PC-3 (cell line): ENCODE data around the gene PLOD2. TPM values are rescaled to one million over a fixed set of nuclear protein-coding genes. Genes with fewer than 3 reads are reported as not detected.

Experiments
- ATAC-seq: fragments of 200-7000 bp; cut with Tn5 transposase; 2 replicates; pipeline ENCODE4 v1.9.1; 2020; ENCODE audit warnings: mild to moderate bottlenecking, moderate library complexity
- BruUV-seq: library from RNA; stranded (reverse); fragments of 400-500 nt; replicated peaks from 2 replicates; lab custom pipeline; 2021; lab: Mats Ljungman, UMichigan
- CTCF ChIA-PET: fragments of 300-600 bp; sonication (Branson Sonifier 250); formaldehyde crosslinking; loops from one replicate; lab custom pipeline; 2022; ENCODE audit warnings: antibody characterized with exemption; lab: Charles Lee
- POLR2A ChIA-PET: fragments of 300-600 bp; sonication (Branson Sonifier 250); formaldehyde crosslinking; loops from one replicate; lab custom pipeline; 2022; ENCODE audit warnings: antibody characterized with exemption; ENCODE audit not compliant: unreplicated experiment; lab: Charles Lee
- DNase-seq: peaks from one replicate; pipeline ENCODE4 v3.0.0-alpha.2; 2015
- H2AFZ ChIP-seq: fragments of 300-600 bp; sonication (generic); 2 replicates; pipeline ENCODE4 v1.6.0; 2016; ENCODE audit warnings: antibody characterized with exemption, low read length
- H3F3A ChIP-seq: fragments of 300-600 bp; sonication (generic); one replicate; pipeline ENCODE4 v1.6.0; 2017; ENCODE audit warnings: antibody characterized with exemption, low read length, control low read depth, mild to moderate bottlenecking; ENCODE audit not compliant: unreplicated experiment
- H3K27ac ChIP-seq: fragments of 300-600 bp; sonication (generic); 2 replicates; pipeline ENCODE4 v1.5.1; 2016; ENCODE audit warnings: mild to moderate bottlenecking, low read length
- H3K27me3 ChIP-seq: fragments of 300-600 bp; sonication (generic); 2 replicates; pipeline ENCODE4 v1.6.1; 2016; ENCODE audit warnings: low read length, mixed read lengths
- H3K36me3 ChIP-seq: fragments of 300-600 bp; sonication (generic); 2 replicates; pipeline ENCODE4 v1.6.1; 2016; ENCODE audit warnings: low read depth, mixed run types, low read length, mixed read lengths
- H3K4me1 ChIP-seq: fragments of 300-600 bp; sonication (generic); 2 replicates; pipeline ENCODE4 v1.5.1; 2016; ENCODE audit warnings: low read length; ENCODE audit not compliant: insufficient read depth
- H3K4me2 ChIP-seq: fragments of 300-600 bp; sonication (generic); 2 replicates; pipeline ENCODE4 v1.6.0; 2016; ENCODE audit warnings: low read length
- H3K4me3 ChIP-seq: fragments of 300-600 bp; sonication (generic); 2 replicates; pipeline ENCODE4 v1.5.1; 2016; ENCODE audit warnings: mild to moderate bottlenecking, low read length, mixed read lengths
- H3K79me2 ChIP-seq: fragments of 300-600 bp; sonication (generic); 2 replicates; pipeline ENCODE4 v1.6.1; 2017; ENCODE audit warnings: low read length, mixed read lengths
- H3K9ac ChIP-seq: fragments of 300-600 bp; sonication (generic); 2 replicates; pipeline ENCODE4 v1.6.0; 2016; ENCODE audit warnings: mild to moderate bottlenecking, low read length
- H3K9me2 ChIP-seq: fragments of 300-600 bp; sonication (generic); replicated peaks from 2 replicates; pipeline ENCODE4 v1.6.1; 2016; ENCODE audit warnings: mixed run types, low read length, mixed read lengths
- H3K9me3 ChIP-seq: fragments of 300-600 bp; sonication (generic); 2 replicates; pipeline ENCODE4 v1.6.1; 2016; ENCODE audit warnings: low read length, mixed read lengths
- H4K20me1 ChIP-seq: fragments of 300-600 bp; sonication (generic); 2 replicates; pipeline ENCODE4 v1.6.1; 2016; ENCODE audit warnings: low read length, mixed read lengths
- EZH2 ChIP-seq: fragments of 300-600 bp; sonication (generic); IDR thresholded peaks from one replicate; pipeline ENCODE4 v1.6.1; 2017; ENCODE audit warnings: antibody characterized with exemption, mild to moderate bottlenecking, low read length; ENCODE audit not compliant: unreplicated experiment
- EZH2phosphoT487 ChIP-seq: fragments of 300-600 bp; sonication (generic); IDR thresholded peaks from 2 replicates; pipeline ENCODE4 v1.6.1; 2018; ENCODE audit warnings: mild to moderate bottlenecking, antibody characterized with exemption, low read length, borderline replicate concordance
- intact Hi-C: fragments of 100-400 bp; cut with micrococcal nuclease; formaldehyde crosslinking; loops from 2 replicates; pipeline ENCODE4 v1.9.0; 2023
- total RNA-seq: library from RNA; depleted of rRNA; stranded (reverse); fragments of >200 nt; gene quantifications from 2 replicates; pipeline ENCODE4 v1.2.3, GENCODE V29; 2014; rRNA removed
- TF ChIP-seq, protein P1 (sequence below): fragments of 300-600 bp; sonication (generic); conservative IDR thresholded peaks from 2 replicates; pipeline ENCODE4 v1.5.1; 2017; ENCODE audit warnings: antibody characterized with exemption, low read depth, mild to moderate bottlenecking, low read length

PLOD2 gene
- total RNA-seq, 1 experiment from 2014 or later, result 76.1 TPM

DNA sequence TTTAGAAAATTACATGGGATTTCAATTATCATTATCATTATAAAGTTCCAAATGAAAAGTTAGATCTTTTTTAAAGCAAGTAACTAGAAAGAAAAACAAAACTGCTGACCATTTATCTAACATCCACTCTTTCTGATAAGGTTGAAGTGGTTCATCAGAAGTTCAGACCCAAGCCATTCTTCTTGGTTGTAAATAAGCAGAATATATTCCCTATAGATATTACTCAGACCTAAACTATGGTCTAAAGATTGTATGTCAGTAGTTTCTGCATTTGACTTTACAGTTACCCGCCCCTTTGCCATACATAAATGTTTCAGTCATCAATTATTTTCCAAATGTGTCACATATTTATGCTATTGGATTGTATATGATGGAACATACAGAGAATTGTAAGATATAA, 136.7 kb downstream of the PLOD2 start:
- no peak for TF ChIP-seq EZH2phosphoT487
- TF ChIP-seq, protein P1, sequence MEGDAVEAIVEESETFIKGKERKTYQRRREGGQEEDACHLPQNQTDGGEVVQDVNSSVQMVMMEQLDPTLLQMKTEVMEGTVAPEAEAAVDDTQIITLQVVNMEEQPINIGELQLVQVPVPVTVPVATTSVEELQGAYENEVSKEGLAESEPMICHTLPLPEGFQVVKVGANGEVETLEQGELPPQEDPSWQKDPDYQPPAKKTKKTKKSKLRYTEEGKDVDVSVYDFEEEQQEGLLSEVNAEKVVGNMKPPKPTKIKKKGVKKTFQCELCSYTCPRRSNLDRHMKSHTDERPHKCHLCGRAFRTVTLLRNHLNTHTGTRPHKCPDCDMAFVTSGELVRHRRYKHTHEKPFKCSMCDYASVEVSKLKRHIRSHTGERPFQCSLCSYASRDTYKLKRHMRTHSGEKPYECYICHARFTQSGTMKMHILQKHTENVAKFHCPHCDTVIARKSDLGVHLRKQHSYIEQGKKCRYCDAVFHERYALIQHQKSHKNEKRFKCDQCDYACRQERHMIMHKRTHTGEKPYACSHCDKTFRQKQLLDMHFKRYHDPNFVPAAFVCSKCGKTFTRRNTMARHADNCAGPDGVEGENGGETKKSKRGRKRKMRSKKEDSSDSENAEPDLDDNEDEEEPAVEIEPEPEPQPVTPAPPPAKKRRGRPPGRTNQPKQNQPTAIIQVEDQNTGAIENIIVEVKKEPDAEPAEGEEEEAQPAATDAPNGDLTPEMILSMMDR, result no peak
- no peak for TF ChIP-seq EZH2
- ChIA-PET CTCF (no interaction called here), POLR2A (no interaction called here)
- no TSS peak for BruUV-seq
- no peak overlapping the region for H3K9ac ChIP-seq
- no peaks in the 10 kb centered on the region for H3K27me3 ChIP-seq
- no peaks in the 10 kb centered on the region for H3F3A ChIP-seq
- H3K9me2 ChIP-seq, result no peaks in the 10 kb centered on the region
- no peak overlapping the region for H3K4me3 ChIP-seq
- no peaks in the 10 kb centered on the region for H4K20me1 ChIP-seq
- DNase-seq (no peak), ATAC-seq (no peak)
- no peaks in the 10 kb centered on the region for H3K9me3 ChIP-seq
- no peaks in the 10 kb centered on the region for H3K79me2 ChIP-seq
- H3K4me1 ChIP-seq, result peaks cover 8% of the 10 kb centered on the region; the same call in 1 of the 2 replicates
- H3K4me2 ChIP-seq, result no peak overlapping the region
- intact Hi-C loops, result loop anchor here (10.0 kb wide), 1 partner anchor 759 kb away; no protein-coding TSS in a partner anchor
- no peak overlapping the region for H3K27ac ChIP-seq
- H3K36me3 ChIP-seq, result no peaks in the 10 kb centered on the region
- no peak overlapping the region for H2AFZ ChIP-seq

DNA sequence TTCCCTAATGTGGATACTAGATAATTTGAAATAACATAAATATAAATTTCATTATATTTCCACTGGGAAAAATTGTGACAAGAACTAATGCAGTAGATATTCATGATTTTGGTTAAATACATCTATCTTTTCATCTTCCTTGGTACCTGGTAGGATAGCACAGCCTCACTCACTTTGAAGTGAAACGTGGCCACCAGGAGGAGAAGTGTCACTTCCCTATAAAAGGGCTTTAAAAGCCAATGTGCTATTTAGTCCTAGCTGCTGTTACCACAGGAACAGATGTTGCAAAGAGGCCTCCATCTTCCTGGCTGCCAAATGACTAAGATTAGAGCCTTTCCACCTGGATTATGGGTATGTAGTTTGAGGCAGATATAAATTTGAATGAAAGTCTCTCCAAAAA, 140.0 kb downstream of the PLOD2 start:
- Histone ChIP-seq H2AFZ (no peak overlapping the region), H3K9me3 (no peaks in the 10 kb centered on the region), H3F3A (no peaks in the 10 kb centered on the region), H3K9me2 (no peaks in the 10 kb centered on the region), H3K4me2 (no peak overlapping the region), H3K79me2 (no peaks in the 10 kb centered on the region), H3K4me3 (no peak overlapping the region), H4K20me1 (no peaks in the 10 kb centered on the region), H3K4me1 (peaks cover 12% of the 10 kb centered on the region; the same call in 1 of the 2 replicates), H3K27me3 (no peaks in the 10 kb centered on the region), H3K36me3 (no peaks in the 10 kb centered on the region), H3K27ac (no peak overlapping the region), H3K9ac (no peak overlapping the region)
- intact Hi-C loops, result loop anchor here (10.0 kb wide), 1 partner anchor 756 kb away; no protein-coding TSS in a partner anchor
- ChIA-PET POLR2A (no interaction called here), CTCF (no interaction called here)
- no TSS peak for BruUV-seq
- DNase-seq (peak; percentile 17), ATAC-seq (no peak)
- TF ChIP-seq, protein P1, result peak; percentile 25; the same call in 1 of the 2 replicates
- TF ChIP-seq EZH2phosphoT487, result no peak
- TF ChIP-seq EZH2, result no peak

DNA sequence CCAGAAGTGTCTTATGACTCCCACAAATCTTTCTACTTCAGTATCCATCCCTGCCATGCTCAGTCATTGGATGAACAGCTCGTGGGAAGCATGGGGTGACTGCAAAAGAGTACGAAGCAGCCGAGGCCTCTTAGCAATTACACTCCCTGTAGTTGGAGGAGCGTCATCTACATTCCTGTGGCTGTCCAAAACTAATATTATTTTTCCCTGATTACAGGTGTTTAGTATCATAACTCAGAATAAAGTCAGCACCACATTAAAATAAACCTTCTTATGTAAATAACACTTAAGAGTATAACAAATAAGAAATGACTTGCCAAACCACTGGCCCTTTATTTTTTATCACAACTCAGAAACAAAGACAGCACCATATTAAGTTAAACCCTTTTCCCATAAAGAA, 141.5 kb downstream of the PLOD2 start:
- CTCF ChIA-PET, result interaction anchor here (0.6 kb wide), 1 partner anchor 14 kb away, joined by 3 read pairs; no protein-coding TSS in a partner anchor
- ATAC-seq (peak; percentile 99), DNase-seq (peak; percentile 73)
- Histone ChIP-seq H3K9ac (no peak overlapping the region), H3K4me2 (no peak overlapping the region; the same call in 1 of the 2 replicates), H3K36me3 (no peaks in the 10 kb centered on the region), H3K79me2 (no peaks in the 10 kb centered on the region), H4K20me1 (no peaks in the 10 kb centered on the region), H3K9me2 (no peaks in the 10 kb centered on the region), H3K9me3 (no peaks in the 10 kb centered on the region), H3K27ac (no peak overlapping the region), H2AFZ (no peak overlapping the region), H3K4me3 (no peak overlapping the region), H3K4me1 (peaks cover 12% of the 10 kb centered on the region; the same call in 1 of the 2 replicates), H3K27me3 (no peaks in the 10 kb centered on the region), H3F3A (no peaks in the 10 kb centered on the region)
- BruUV-seq, result no TSS peak
- intact Hi-C loops, result loop anchor here (2.0 kb wide), 1 partner anchor 609 kb away; no protein-coding TSS in a partner anchor
- POLR2A ChIA-PET, result no interaction called here
- TF ChIP-seq EZH2phosphoT487 (no peak), EZH2 (no peak)
- TF ChIP-seq, protein P1, result no peak

Other genes starting within 250 kb of the PLOD2 start
- 0.69 and 0.84 TPM in 2 replicates for gene PLSCR4, start 89.9 kb upstream of the PLOD2 start, total RNA-seq